Gastroesophageal sphincter (tissue), 4 donors: ENCODE measurements around the gene PRXL2A. TPM values are rescaled to one million over a fixed set of nuclear protein-coding genes. Genes with fewer than 3 reads are reported as not detected.
A peak's percentile ranks its signal among the peaks of the same experiment; 100 is the strongest.

ENCODE experiments used
- ATAC-seq: fragments of 150-250 bp; one replicate; pipeline ENCODE4 v1.9.1; 2016; ENCODE audit warnings: mild to moderate bottlenecking, moderate library complexity
- H3K27ac ChIP-seq, 4 donors: fragments of 200-600 bp; sonication (generic) in 3 of 4; 1 replicate in 3 of 4; 2 replicates in 1 of 4; pipeline ENCODE4 v1.5.1; 2016 to 2019
- H3K27me3 ChIP-seq: fragments of 200-600 bp; sonication (generic); one replicate; pipeline ENCODE4 v1.5.1; 2019
- H3K36me3 ChIP-seq, 2 donors: fragments of 200-600 bp; sonication (generic); one replicate each; pipeline ENCODE4 v1.5.1; 2019; ENCODE audit warnings: control low read depth in 1 of 2
- H3K4me1 ChIP-seq, 3 donors: fragments of 200-600 bp; sonication (generic); 1 replicate in 2 of 3; 2 replicates in 1 of 3; pipeline ENCODE4 v1.5.1; 2016 to 2019; ENCODE audit warnings: control low read depth in 2 of 3
- H3K4me3 ChIP-seq, 2 donors: fragments of 200-600 bp; sonication (generic); one replicate each; pipeline ENCODE4 v1.5.1; 2019; ENCODE audit warnings: mild to moderate bottlenecking in 1 of 2, moderate library complexity in 1 of 2
- H3K9me3 ChIP-seq, 3 donors: fragments of 200-600 bp; sonication (generic); one replicate each; pipeline ENCODE4 v1.5.1; 2017 to 2019; ENCODE audit warnings: control low read depth in 2 of 3
- CTCF ChIP-seq, 4 experiments: fragments of 200-600 bp in 2 of 4; fragments of 450-650 bp in 2 of 4; sonication (generic) in 1 of 4; IDR thresholded peaks; one replicate each; pipeline ENCODE4 v1.5.1; 2017 to 2019; ENCODE audit warnings: antibody characterized with exemption in 4 of 4, mild to moderate bottlenecking in 2 of 4, moderate library complexity in 2 of 4
- EP300 ChIP-seq: sonication (generic); formaldehyde crosslinking; IDR thresholded peaks from one replicate; pipeline ENCODE4 v1.6.1; 2017; ENCODE audit warnings: antibody characterized with exemption, mild to moderate bottlenecking
- POLR2A ChIP-seq, 2 donors: fragments of 450-650 bp; IDR thresholded peaks; one replicate each; pipeline ENCODE4 v1.6.1; 2017; ENCODE audit warnings: antibody characterized with exemption in 2 of 2, mild to moderate bottlenecking in 2 of 2, moderate library complexity in 1 of 2
- POLR2AphosphoS5 ChIP-seq: sonication (generic); formaldehyde crosslinking; IDR thresholded peaks from one replicate; pipeline ENCODE4 v1.6.1; 2017; ENCODE audit warnings: antibody characterized with exemption
- WGBS, 2 donors: methylation state at CpG; one replicate each; pipeline ENCODE4 v1.1.5; 2018; ENCODE audit warnings: low coverage in 1 of 2; 5-methylcytosine and 5-hydroxymethylcytosine counted together
- total RNA-seq, 4 donors: library from RNA; depleted of rRNA; stranded (reverse); fragments of >200 nt; gene quantifications; one replicate each; pipeline ENCODE4 v1.1.0, GENCODE V29; 2016

The PRXL2A gene
- total RNA-seq, 4 donors from 2014 or later = 26.4 to 29.4 (median 26.6) TPM

GRCh38 chr10:80462981-80463741 is 54.8 kb downstream of the PRXL2A start:
- Histone ChIP-seq H3K27ac (peak overlapping the region; percentile 13 to 77 (median 72)), H3K4me1 (peaks cover 12 to 100% (median 83%) of the 10 kb centered on the region in 3 donors), H3K9me3 (no peaks in the 10 kb centered on the region), H3K4me3 (peak overlapping the region in 1 of 2 donors; percentile 11), H3K36me3 (no peaks in the 10 kb centered on the region), H3K27me3 (no peaks in the 10 kb centered on the region)
- no peak for ATAC-seq
- 23 to 41% methylated on average over 3 to 5 of the region's 5 CpGs for WGBS, 2 donors
- no peak for TF ChIP-seq CTCF (IDR thresholded peaks at IDR 0.05)
- no peak for TF ChIP-seq EP300
- TF ChIP-seq POLR2A (IDR thresholded peaks at IDR 0.05) = no peak
- TF ChIP-seq POLR2AphosphoS5 = no peak

- Histone ChIP-seq H3K27me3 (no peaks in the 10 kb centered on the region), H3K4me3 (no peak overlapping the region), H3K4me1 (peaks cover 12 to 100% (median 76%) of the 10 kb centered on the region in 3 donors), H3K36me3 (peaks cover 0 to 3% of the 10 kb centered on the region in 2 donors), H3K9me3 (no peaks in the 10 kb centered on the region), H3K27ac (peak overlapping the region in 3 of 4 donors; percentile 68 to 77 (median 75))
- 57 to 69% methylated on average over 1 to 3 of the region's 10 CpGs for WGBS, 2 donors
- TF ChIP-seq POLR2A (IDR thresholded peaks at IDR 0.05) (no peak), POLR2AphosphoS5 (no peak), EP300 (no peak), CTCF (IDR thresholded peaks at IDR 0.05) (no peak)
- no peak for ATAC-seq
These were observed 55.5 kb downstream of the PRXL2A start for GRCh38 chr10:80463868-80464267.

GRCh38 chr10:80464557-80465450 is 56.5 kb downstream of the PRXL2A start:
- 20 to 38% methylated on average over 1 to 4 of the region's 14 CpGs for whole genome bisulfite sequencing, 2 donors
- peak overlapping the region in 1 of 2 donors; percentile 29 for H3K4me3 ChIP-seq

GRCh38 chr10:80465451-80465835 is 57.1 kb downstream of the PRXL2A start:
- no peaks in the 10 kb centered on the region for H3K27me3 ChIP-seq
- H3K36me3 ChIP-seq = peaks cover 0 to 17% of the 10 kb centered on the region in 2 donors
- peaks cover 12 to 99% (median 61%) of the 10 kb centered on the region in 3 donors for H3K4me1 ChIP-seq
- TF ChIP-seq EP300 (no peak), POLR2A (IDR thresholded peaks at IDR 0.05) (no peak), POLR2AphosphoS5 (no peak)
- peak overlapping the region in 3 of 4 donors; percentile 68 to 77 (median 75) for H3K27ac ChIP-seq
- 57 to 68% methylated on average over 2 to 3 of the region's 3 CpGs for WGBS, 2 donors
- H3K9me3 ChIP-seq = no peaks in the 10 kb centered on the region
- peak overlapping the region in 1 of 2 donors; percentile 29 for H3K4me3 ChIP-seq
- ATAC-seq = no peak

More at GRCh38 chr10:80464557-80465450, 56.5 kb downstream of the PRXL2A start:
- H3K4me1 ChIP-seq = peaks cover 12 to 99% (median 67%) of the 10 kb centered on the region in 3 donors
- TF ChIP-seq POLR2A (IDR thresholded peaks at IDR 0.05) (no peak), POLR2AphosphoS5 (no peak), EP300 (no peak), CTCF (IDR thresholded peaks at IDR 0.05) (no peak)
- H3K36me3 ChIP-seq = peaks cover 0 to 12% of the 10 kb centered on the region in 2 donors
- H3K27ac ChIP-seq = peak overlapping the region in 3 of 4 donors; percentile 68 to 77 (median 75)
- H3K9me3 ChIP-seq = no peaks in the 10 kb centered on the region
- H3K27me3 ChIP-seq = no peaks in the 10 kb centered on the region
- ATAC-seq = peak; percentile 26

- Histone ChIP-seq H3K4me3 (no peak overlapping the region), H3K27ac (peak overlapping the region in 3 of 4 donors; percentile 68 to 77 (median 75)), H3K9me3 (no peaks in the 10 kb centered on the region), H3K36me3 (peaks cover 0 to 23% of the 10 kb centered on the region in 2 donors), H3K27me3 (no peaks in the 10 kb centered on the region), H3K4me1 (peaks cover 11 to 99% (median 55%) of the 10 kb centered on the region in 3 donors)
- ATAC-seq = no peak
- TF ChIP-seq EP300 (no peak), POLR2A (IDR thresholded peaks at IDR 0.05) (no peak), POLR2AphosphoS5 (no peak), CTCF (IDR thresholded peaks at IDR 0.05) (no peak)
- 80 to 95% methylated on average over 3 to 6 of the region's 10 CpGs for WGBS, 2 donors
These were observed 57.7 kb downstream of the PRXL2A start for GRCh38 chr10:80465839-80466590.
